CD14-positive monocyte (primary cell): ENCODE results near the gene ZNF536. TPM values are rescaled to one million over a fixed set of nuclear protein-coding genes. Genes with fewer than 3 reads are reported as not detected.

Experiments
- DNase-seq, 3 donors: peaks; one replicate each; pipeline ENCODE4 v3.0.0-alpha.2; 2011 to 2022
- H2AFZ ChIP-seq: 2 replicates; pipeline ENCODE4 v1.6.0; 2012; ENCODE audit warnings: mild to moderate bottlenecking, low read depth, low read length, inconsistent platforms; ENCODE audit not compliant: insufficient read depth, poor library complexity, severe bottlenecking
- H3K27ac ChIP-seq, 2 donors: 1 replicate in 1 of 2; 2 replicates in 1 of 2; pipeline ENCODE4 v1.5.1; 2012 to 2013; ENCODE audit warnings: low read length in 2 of 2, control low read depth in 1 of 2, inconsistent platforms in 1 of 2, low read depth in 1 of 2, mild to moderate bottlenecking in 1 of 2
- H3K27me3 ChIP-seq, 2 donors: one replicate each; pipeline versions ENCODE4 v1.6.0 to v1.6.1; 2011 to 2013; ENCODE audit warnings: low read length in 2 of 2; ENCODE audit not compliant: control insufficient read depth in 2 of 2, insufficient read depth in 2 of 2
- H3K36me3 ChIP-seq, 2 donors: replicated peaks in 1 of 2; 1 replicate in 1 of 2; 2 replicates in 1 of 2; pipeline versions ENCODE4 v1.5.1 to v1.6.1; 2012 to 2013; ENCODE audit warnings: low read length in 2 of 2, control low read depth in 1 of 2, inconsistent platforms in 1 of 2, mild to moderate bottlenecking in 1 of 2; ENCODE audit not compliant: insufficient read depth in 2 of 2, control insufficient read depth in 1 of 2
- H3K4me1 ChIP-seq, 2 donors: 1 replicate in 1 of 2; 2 replicates in 1 of 2; pipeline versions ENCODE4 v1.5.1 to v1.6.1; 2012 to 2013; ENCODE audit warnings: low read length in 2 of 2, control low read depth in 1 of 2, inconsistent platforms in 1 of 2, mild to moderate bottlenecking in 1 of 2, moderate library complexity in 1 of 2; ENCODE audit not compliant: insufficient read depth in 2 of 2, control insufficient read depth in 1 of 2
- H3K4me2 ChIP-seq: replicated peaks from 2 replicates; pipeline ENCODE3; 2012; ENCODE audit warnings: low read length, moderate library complexity, mild to moderate bottlenecking; ENCODE audit not compliant: poor library complexity, severe bottlenecking; ENCODE audit errors: extremely low read depth
- H3K4me3 ChIP-seq, 3 experiments: fragments of 200-600 bp in 1 of 3; sonication (generic) in 1 of 3; replicated peaks in 1 of 3; 1 replicate in 2 of 3; 2 replicates in 1 of 3; pipeline ENCODE4 v1.5.1; 2011 to 2013; ENCODE audit warnings: low read length in 3 of 3, mild to moderate bottlenecking in 3 of 3, control low read depth in 2 of 3, low read depth in 2 of 3, inconsistent platforms in 1 of 3, moderate library complexity in 1 of 3
- H3K79me2 ChIP-seq: 2 replicates; pipeline ENCODE4 v1.6.0; 2012; ENCODE audit warnings: mild to moderate bottlenecking, control low read depth, inconsistent platforms, low read length, moderate library complexity; ENCODE audit not compliant: insufficient read depth
- H3K9ac ChIP-seq: 2 replicates; pipeline ENCODE4 v1.6.0; 2017; ENCODE audit warnings: low read length, mild to moderate bottlenecking; ENCODE audit not compliant: insufficient read depth, poor library complexity, severe bottlenecking
- H3K9me3 ChIP-seq, 2 donors: replicated peaks in 1 of 2; 1 replicate in 1 of 2; 2 replicates in 1 of 2; pipeline versions ENCODE4 v1.5.1 to v1.6.1; 2012 to 2013; ENCODE audit warnings: low read length in 2 of 2, control low read depth in 1 of 2; ENCODE audit not compliant: control insufficient read depth in 1 of 2, insufficient read depth in 1 of 2
- H4K20me1 ChIP-seq: 2 replicates; pipeline ENCODE4 v1.6.0; 2012; ENCODE audit warnings: mild to moderate bottlenecking, low read length, control low read depth, moderate library complexity; ENCODE audit not compliant: insufficient read depth
- H3K27ac Mint-ChIP-seq, 7 donors: one replicate each; pipeline ENCODE4 v1.8.0; 2020; ENCODE audit warnings: mild to moderate bottlenecking in 7 of 7, mixed read lengths in 7 of 7, moderate library complexity in 6 of 7, inconsistent platforms in 2 of 7
- H3K27me3 Mint-ChIP-seq, 3 donors: one replicate each; pipeline ENCODE4 v1.8.0; 2021 to 2022; ENCODE audit warnings: low read depth in 3 of 3, mild to moderate bottlenecking in 3 of 3, mixed read lengths in 3 of 3, moderate library complexity in 3 of 3, inconsistent platforms in 1 of 3
- H3K36me3 Mint-ChIP-seq, 2 donors: one replicate each; pipeline ENCODE4 v1.8.0; 2020; ENCODE audit warnings: mixed read lengths in 2 of 2, inconsistent platforms in 1 of 2, mild to moderate bottlenecking in 1 of 2
- H3K4me1 Mint-ChIP-seq: one replicate; pipeline ENCODE4 v1.8.0; 2020; ENCODE audit warnings: mild to moderate bottlenecking, mixed read lengths
- H3K4me3 Mint-ChIP-seq, 2 donors: one replicate each; pipeline ENCODE4 v1.8.0; 2020; ENCODE audit warnings: mild to moderate bottlenecking in 2 of 2, mixed read lengths in 2 of 2, moderate library complexity in 1 of 2
- H3K9me3 Mint-ChIP-seq, 7 donors: one replicate each; pipeline ENCODE4 v1.8.0; 2020 to 2022; ENCODE audit warnings: mixed read lengths in 7 of 7, mild to moderate bottlenecking in 6 of 7, moderate library complexity in 6 of 7, inconsistent platforms in 2 of 7
- CTCF ChIP-seq: fragments of 200-600 bp; IDR thresholded peaks from one replicate; pipeline ENCODE4 v1.8.0; 2022; ENCODE audit warnings: antibody characterized with exemption, mild to moderate bottlenecking
- WGBS: methylation state at CpG from one replicate; pipeline ENCODE4 v1.1.5; 2013; ENCODE audit warnings: missing lambda C conversion rate; ENCODE audit not compliant: insufficient coverage; 5-methylcytosine and 5-hydroxymethylcytosine counted together
- intact Hi-C, 2 donors: fragments of 100-400 bp; cut with micrococcal nuclease; formaldehyde crosslinking; loops; one replicate each; pipeline versions ENCODE4 v1.15.0 to v1.15.1; 2023
- polyA plus RNA-seq, 3 donors: library from polyadenylated mRNA; depleted of rRNA in 1 of 3; unstranded in 2 of 3; stranded (reverse) in 1 of 3; fragments of 300-500 nt in 2 of 3; fragments of >200 nt in 1 of 3; fragmentation: Illumina TruSeq in 2 of 3; gene quantifications; 1 replicate in 2 of 3; 2 replicates in 1 of 3; pipeline ENCODE4 v1.2.3, GENCODE V29; 2012 to 2021

ZNF536 gene
- polyA plus RNA-seq, 3 donors = not detected

DNA sequence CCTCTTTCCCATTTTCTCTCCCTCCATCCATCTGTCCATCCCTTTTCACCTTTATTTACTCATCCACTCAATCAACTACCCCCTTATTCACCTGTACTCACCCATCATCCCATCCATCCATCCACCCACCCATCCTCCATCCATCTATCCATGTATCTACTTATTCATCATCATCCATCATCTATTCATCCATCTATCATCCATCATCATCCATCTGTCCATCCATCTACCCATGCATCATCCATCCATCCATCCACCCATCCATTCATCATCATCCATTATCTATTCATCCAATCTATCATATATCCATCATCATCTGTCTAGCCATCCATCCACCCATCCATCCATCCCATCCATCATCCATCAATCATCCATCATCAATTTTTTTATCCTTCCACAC, 48.3 kb upstream of the ZNF536 start:
- Histone ChIP-seq H4K20me1 (no peaks in the 10 kb centered on the region), H3K9me3 (no peaks in the 10 kb centered on the region), H3K9ac (no peak overlapping the region), H3K4me3 (no peak overlapping the region), H3K4me2 (no peak overlapping the region), H3K27ac (no peak overlapping the region), H3K79me2 (no peaks in the 10 kb centered on the region), H3K4me1 (no peaks in the 10 kb centered on the region), H3K27me3 (no peaks in the 10 kb centered on the region), H2AFZ (no peak overlapping the region), H3K36me3 (no peaks in the 10 kb centered on the region)
- Mint-ChIP-seq H3K27me3 (peaks cover 1 to 2% (median 1%) of the 10 kb centered on the region in 3 donors), H3K9me3 (peaks cover 0 to 4% (median 3%) of the 10 kb centered on the region in 7 donors), H3K36me3 (no peaks in the 10 kb centered on the region), H3K27ac (no peak overlapping the region), H3K4me1 (no peaks in the 10 kb centered on the region), H3K4me3 (no peak overlapping the region)
- intact Hi-C loops = no loop called here
- no peak for TF ChIP-seq CTCF
- no peak for DNase-seq

DNA sequence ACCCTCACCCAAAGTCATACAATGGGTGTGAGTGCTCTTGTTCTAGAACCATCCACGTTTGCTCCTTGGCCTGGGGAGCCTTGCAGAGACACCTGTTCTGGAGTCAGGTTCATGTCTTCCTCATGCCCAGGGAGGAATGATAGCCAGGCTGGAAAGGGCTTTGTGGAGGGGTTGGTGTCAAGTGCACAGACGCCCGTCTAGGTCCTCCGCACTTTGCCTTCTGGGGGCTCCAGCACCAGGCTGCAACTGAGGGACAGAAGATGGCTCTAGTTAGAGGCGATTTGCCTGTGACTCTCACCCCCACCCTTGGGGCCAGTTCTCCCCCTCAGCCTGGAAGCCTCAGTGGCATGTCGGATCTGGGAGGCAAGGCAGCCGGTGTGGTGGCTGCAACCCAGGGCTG, 47.2 kb upstream of the ZNF536 start:
- 86% methylated on average over 4 of the region's 7 CpGs for WGBS
- Mint-ChIP-seq H3K4me3 (no peak overlapping the region), H3K27ac (peak overlapping the region in 1 of 7 donors; percentile 18), H3K4me1 (no peaks in the 10 kb centered on the region), H3K36me3 (no peaks in the 10 kb centered on the region), H3K9me3 (peaks cover 0 to 4% (median 3%) of the 10 kb centered on the region in 7 donors), H3K27me3 (peaks cover 1 to 2% (median 1%) of the 10 kb centered on the region in 3 donors)
- Histone ChIP-seq H3K36me3 (no peaks in the 10 kb centered on the region), H3K4me1 (no peaks in the 10 kb centered on the region), H3K79me2 (no peaks in the 10 kb centered on the region), H3K4me2 (no peak overlapping the region), H3K27me3 (no peaks in the 10 kb centered on the region), H3K9ac (no peak overlapping the region), H3K4me3 (no peak overlapping the region), H3K9me3 (no peaks in the 10 kb centered on the region), H4K20me1 (no peaks in the 10 kb centered on the region), H3K27ac (no peak overlapping the region), H2AFZ (no peak overlapping the region)
- no peak for DNase-seq
- no peak for TF ChIP-seq CTCF
- intact Hi-C loops = no loop called here
